Endothelial cell of umbilical vein (primary cell): Measurements from ENCODE around the gene DOP1A. TPM values are rescaled to one million over a fixed set of nuclear protein-coding genes. Genes with fewer than 3 reads are reported as not detected.

ENCODE experiments used
- BruUV-seq: library from RNA; stranded (reverse); fragments of 400-500 nt; replicated peaks from 2 replicates; lab custom pipeline; 2021; lab: Mats Ljungman, UMichigan
- CTCF ChIA-PET: fragments of 300-600, 350-600 bp; sonication (Branson Sonifier 250); formaldehyde crosslinking; loops from one replicate; lab custom pipeline; 2021; ENCODE audit warnings: antibody characterized with exemption, inconsistent platforms; lab: Charles Lee
- POLR2A ChIA-PET: fragments of 300-600, 350-600 bp; sonication (Branson Sonifier 250); formaldehyde crosslinking; loops from one replicate; lab custom pipeline; 2021; ENCODE audit warnings: antibody characterized with exemption, inconsistent platforms; lab: Charles Lee
- DNase-seq: peaks from one replicate; pipeline ENCODE4 v3.0.0-alpha.2; 2011; ENCODE audit warnings: low read depth, low spot score
- FAIRE-seq: peaks from 2 replicates; lab custom pipeline; 2011; peaks lifted over from hg19 to GRCh38; lab: Jason Lieb, UNC
- H2AFZ ChIP-seq: 2 replicates; pipeline ENCODE4 v1.6.0; 2012; ENCODE audit warnings: low read depth, low read length, control low read depth, inconsistent platforms
- H3K27ac ChIP-seq: 2 replicates; pipeline ENCODE4 v1.5.1; 2011; ENCODE audit warnings: low read depth, mild to moderate bottlenecking, control low read depth, low read length, moderate library complexity; ENCODE audit not compliant: insufficient read depth
- H3K27me3 ChIP-seq, 2 experiments: 2 replicates each; pipeline versions ENCODE4 v1.6.0 to v1.6.1; 2011; ENCODE audit warnings: low read length in 2 of 2, mixed read lengths in 1 of 2; ENCODE audit not compliant: control insufficient read depth in 2 of 2, insufficient read depth in 2 of 2
- H3K36me3 ChIP-seq, 2 experiments: 2 replicates in 1 of 2; 3 replicates in 1 of 2; pipeline ENCODE4 v1.5.1; 2011; ENCODE audit warnings: low read length in 2 of 2, mild to moderate bottlenecking in 1 of 2, moderate library complexity in 1 of 2; ENCODE audit not compliant: control insufficient read depth in 2 of 2, insufficient read depth in 2 of 2; ENCODE audit errors: extremely low read depth in 1 of 2
- H3K4me1 ChIP-seq: 3 replicates; pipeline ENCODE4 v1.5.1; 2011; ENCODE audit warnings: mild to moderate bottlenecking, low read length; ENCODE audit not compliant: control insufficient read depth, insufficient read depth; ENCODE audit errors: extremely low read depth
- H3K4me2 ChIP-seq: 2 replicates; pipeline ENCODE4 v1.6.1; 2011; ENCODE audit warnings: low read length, control low read depth, mixed read lengths; ENCODE audit not compliant: insufficient read depth
- H3K4me3 ChIP-seq, 3 experiments: fragments of 200-600 bp in 1 of 3; sonication (generic), shearing (Covaris generic) in 1 of 3; replicated peaks in 1 of 3; 2 replicates each; pipeline ENCODE4 v1.5.1; 2011 to 2016; ENCODE audit warnings: control low read depth in 3 of 3, low read length in 3 of 3, mild to moderate bottlenecking in 2 of 3, inconsistent platforms in 1 of 3, low read depth in 1 of 3, moderate library complexity in 1 of 3; ENCODE audit not compliant: insufficient read depth in 1 of 3
- H3K79me2 ChIP-seq: 2 replicates; pipeline ENCODE4 v1.6.0; 2012; ENCODE audit warnings: low read length, inconsistent platforms; ENCODE audit not compliant: control insufficient read depth, insufficient read depth
- H3K9ac ChIP-seq: replicated peaks from 2 replicates; pipeline ENCODE3; 2011; ENCODE audit warnings: low read length, control low read depth; ENCODE audit not compliant: insufficient read depth; ENCODE audit errors: extremely low read depth
- H3K9me1 ChIP-seq: replicated peaks from 3 replicates; pipeline ENCODE4 v1.6.0; 2011; ENCODE audit warnings: mild to moderate bottlenecking, low read length; ENCODE audit not compliant: control insufficient read depth, insufficient read depth; ENCODE audit errors: extremely low read depth
- H3K9me3 ChIP-seq: replicated peaks from 2 replicates; pipeline ENCODE4 v1.5.1; 2012; ENCODE audit warnings: low read length, inconsistent platforms; ENCODE audit not compliant: control insufficient read depth, insufficient read depth
- H4K20me1 ChIP-seq: replicated peaks from 2 replicates; pipeline ENCODE3; 2011; ENCODE audit warnings: mild to moderate bottlenecking, low read length; ENCODE audit not compliant: control insufficient read depth, insufficient read depth; ENCODE audit errors: extremely low read depth
- CTCF ChIP-seq, 2 donors: IDR thresholded peaks; 1 replicate in 1 of 2; 2 replicates in 1 of 2; pipeline ENCODE4 v1.5.1; 2011; ENCODE audit warnings: low read length in 2 of 2, mild to moderate bottlenecking in 2 of 2, moderate library complexity in 2 of 2, control low read depth in 1 of 2, inconsistent platforms in 1 of 2, low read depth in 1 of 2; ENCODE audit not compliant: insufficient read depth in 1 of 2; ENCODE audit errors: extremely low read depth in 1 of 2
- EZH2 ChIP-seq: IDR thresholded peaks from 2 replicates; pipeline ENCODE4 v1.6.1; 2012; ENCODE audit warnings: borderline replicate concordance, low read depth, mild to moderate bottlenecking, moderate library complexity, low read length, inconsistent platforms; ENCODE audit not compliant: severe bottlenecking
- FOS ChIP-seq: IDR thresholded peaks from 2 replicates; pipeline ENCODE4 v1.6.1; 2011; ENCODE audit warnings: mild to moderate bottlenecking, low read length, moderate library complexity, borderline replicate concordance; ENCODE audit not compliant: insufficient read depth
- GATA2 ChIP-seq: IDR thresholded peaks from 2 replicates; pipeline ENCODE4 v1.7.0; 2011; ENCODE audit warnings: low read depth, mild to moderate bottlenecking, moderate library complexity, mixed read lengths, low read length; ENCODE audit not compliant: insufficient read length, insufficient read depth
- JUN ChIP-seq: IDR thresholded peaks from 2 replicates; pipeline ENCODE4 v1.6.1; 2011; ENCODE audit warnings: borderline replicate concordance, low read depth; ENCODE audit not compliant: insufficient read length, insufficient read depth
- MAX ChIP-seq: IDR thresholded peaks from 2 replicates; pipeline ENCODE4 v1.6.1; 2011; ENCODE audit not compliant: insufficient read depth, insufficient read length
- MYC ChIP-seq: IDR thresholded peaks from one replicate; pipeline ENCODE4 v1.6.1; 2011; ENCODE audit warnings: mild to moderate bottlenecking, low read depth, low read length
- POLR2A ChIP-seq: IDR thresholded peaks from 2 replicates; pipeline ENCODE4 v1.6.1; 2012; ENCODE audit warnings: low read depth, mild to moderate bottlenecking, control low read depth, low read length
- POLR2AphosphoS5 ChIP-seq: IDR thresholded peaks from 2 replicates; pipeline ENCODE4 v1.6.1; 2012; ENCODE audit warnings: low read depth, mild to moderate bottlenecking, control low read depth, low read length, moderate library complexity; ENCODE audit not compliant: insufficient read depth
- dilution Hi-C: fragments of 300-500 bp; cut with MboI; formaldehyde crosslinking; loops from one replicate; pipeline ENCODE4 v1.15.0; 2019; ENCODE audit warnings: low sequenced_read_pairs; ENCODE audit not compliant: extremely low pct_ligation_motif_present
- intact Hi-C: fragments of 100-400 bp; cut with micrococcal nuclease; formaldehyde crosslinking; loops from one replicate; pipeline ENCODE4 v1.10.0; 2022
- polyA plus RNA-seq, 4 experiments: library from polyadenylated mRNA; depleted of rRNA in 3 of 4; stranded (reverse) in 3 of 4; unstranded in 1 of 4; fragments of >200 nt; gene quantifications; 2 replicates each; pipeline versions ENCODE4 v1.2.1 to v1.2.3, GENCODE V29; 2011 to 2012; ENCODE audit warnings: missing spikeins in 1 of 4
- total RNA-seq: library from RNA; stranded (reverse); gene quantifications from 2 replicates; pipeline ENCODE4 v1.2.3, GENCODE V29; 2021

DOP1A gene
- total and polyA plus RNA-seq, 2 donors (not counting 3 experiments of a cell fraction or from before 2014, with no cell fraction given), result 6.3 to 12.3 TPM

- Histone ChIP-seq H3K9me3 (no peaks in the 10 kb centered on the region), H3K27ac (no peak overlapping the region), H2AFZ (no peak overlapping the region), H3K36me3 (no peaks in the 10 kb centered on the region), H3K9me1 (no peaks in the 10 kb centered on the region), H3K27me3 (no peaks in the 10 kb centered on the region), H3K9ac (no peak overlapping the region), H3K79me2 (no peaks in the 10 kb centered on the region), H3K4me3 (no peak overlapping the region), H4K20me1 (no peaks in the 10 kb centered on the region), H3K4me2 (no peak overlapping the region), H3K4me1 (no peaks in the 10 kb centered on the region)
- intact Hi-C loops (no loop called here), dilution Hi-C loops (no loop called here)
- no TSS peak for BruUV-seq
- DNase-seq (no peak), FAIRE-seq (no peak)
- ChIA-PET POLR2A (no interaction called here), CTCF (no interaction called here)
- no peak for TF ChIP-seq POLR2AphosphoS5
- no peak for TF ChIP-seq FOS
- TF ChIP-seq JUN, result no peak
- TF ChIP-seq MYC, result no peak
- TF ChIP-seq MAX, result no peak
- TF ChIP-seq POLR2A, result no peak
- no peak for TF ChIP-seq EZH2
- no peak for TF ChIP-seq GATA2
- TF ChIP-seq CTCF (IDR thresholded peaks at IDR 0.05; ENCODE audit: extremely low read depth in 1 of 2, insufficient read depth in 1 of 2, low read depth in 1 of 2, low read length in 2 of 2), result no peak
Measured at GRCh38 chr6:83044091-83044768, 23.2 kb upstream of the DOP1A start.
